Measurements from ENCODE around the gene ZNF649. TPM values are rescaled to one million over a fixed set of nuclear protein-coding genes. Genes with fewer than 3 reads are reported as not detected.

The ZNF649 gene
- total and polyA plus RNA-seq, 2 of the 4 experiments (the other 2 are of a cell fraction) = 1.9 to 10.4 TPM

GRCh38 chr19:51882518-51882917 is 22.3 kb downstream of the ZNF649 start:
- no peaks in the 10 kb centered on the region for H4K20me1 ChIP-seq (ENCODE audit: insufficient read depth, low read length)
- H3K18ac ChIP-seq (ENCODE audit: low read depth, low read length) = no peak overlapping the region
- H3K9me1 ChIP-seq (ENCODE audit: insufficient read depth, low read length) = no peaks in the 10 kb centered on the region
- no peak overlapping the region for H2BK120ac ChIP-seq (ENCODE audit: low read depth, low read length)
- H4K8ac ChIP-seq (ENCODE audit: low read depth in 2 of 2, low read length in 2 of 2) = no peak overlapping the region
- no peak overlapping the region for H3K4me3 ChIP-seq (ENCODE audit: insufficient read depth, low read depth, low read length)
- H3K4ac ChIP-seq (ENCODE audit: low read depth, low read length) = no peak overlapping the region
- no peak overlapping the region for H2BK15ac ChIP-seq (ENCODE audit: low read depth, low read length)
- H2AFZ ChIP-seq (replicated peaks; ENCODE audit: low read length, poor library complexity) = no peak overlapping the region
- intact Hi-C loops (cut with micrococcal nuclease) = no loop called here
- CTCF ChIA-PET = no interaction called here
- no peak overlapping the region for H2BK20ac ChIP-seq (ENCODE audit: low read depth, low read length)
- no peaks in the 10 kb centered on the region for H3K27me3 ChIP-seq (ENCODE audit: control insufficient read depth, insufficient read depth, low read length)
- in situ Hi-C loops (cut with MboI; ENCODE audit: low sequenced_read_pairs) = no loop called here
- no peak overlapping the region for H4K91ac ChIP-seq (ENCODE audit: insufficient read depth, low read depth, low read length)
- dilution Hi-C loops (cut with HindIII; ENCODE audit: low sequenced_read_pairs, unreplicated experiment) = no loop called here
- 0 out of 2 replicates have a peak, but pooled peaks cover 4% of the 10 kb centered on the region for H3K9me3 ChIP-seq (ENCODE audit: control insufficient read depth, insufficient read depth, low read length)
- H3K23ac ChIP-seq (ENCODE audit: low read depth, low read length) = no peak overlapping the region
- H3K36me3 ChIP-seq (ENCODE audit: control insufficient read depth, insufficient read depth, low read length) = peaks cover 4% of the 10 kb centered on the region; the same call in 1 of the 2 replicates
- WGBS, 2 experiments (ENCODE audit: extremely low coverage in 2 of 2, insufficient read length in 1 of 2) = no CpG with 5 or more reads among the region's 3 CpGs
- H3K27ac ChIP-seq (ENCODE audit: insufficient read depth, low read length) = no peak overlapping the region
- H3K4me1 ChIP-seq (ENCODE audit: control insufficient read depth, insufficient read depth, low read length) = no peaks in the 10 kb centered on the region
- no peak overlapping the region for H3K4me2 ChIP-seq (ENCODE audit: low read depth, low read length)
- no peak for DNase-seq
- no peak for ATAC-seq (ENCODE audit: low read depth)
- no peak overlapping the region for H3K9ac ChIP-seq (ENCODE audit: low read depth, low read length)
- TF ChIP-seq RAD21 (IDR thresholded peaks at IDR 0.05; ENCODE audit: low read length) (no peak), MAFK (IDR thresholded peaks at IDR 0.05; ENCODE audit: low read depth, low read length) (no peak), CHD1 (IDR thresholded peaks at IDR 0.05; ENCODE audit: low read depth, low read length) (no peak), BHLHE40 (IDR thresholded peaks at IDR 0.05; ENCODE audit: low read depth, low read length) (no peak), MAZ (IDR thresholded peaks at IDR 0.05; ENCODE audit: borderline replicate concordance, low read depth, low read length) (no peak), USF2 (IDR thresholded peaks at IDR 0.05; ENCODE audit: low read depth, low read length) (no peak), ELK1 (IDR thresholded peaks at IDR 0.05; ENCODE audit: borderline replicate concordance, low read depth, low read length) (no peak), RFX5 (IDR thresholded peaks at IDR 0.05; ENCODE audit: low read depth, low read length) (no peak), CTCF (conservative IDR thresholded peaks at IDR 0.05; ENCODE audit: low read depth, low read length) (no peak), FOS (IDR thresholded peaks at IDR 0.05; ENCODE audit: low read depth, low read length) (no peak), POLR2A (IDR thresholded peaks at IDR 0.05; ENCODE audit: low read depth, low read length) (no peak), NFE2L2 (IDR thresholded peaks at IDR 0.05; ENCODE audit: low read depth, low read length) (no peak)
- H2BK5ac ChIP-seq (ENCODE audit: low read depth, low read length, poor library complexity, severe bottlenecking) = no peak overlapping the region
- peaks cover 0 to 5% of the 10 kb centered on the region in 2 experiments; a peak in 1 of 4 replicates for H3K79me1 ChIP-seq (ENCODE audit: low read depth in 1 of 2, low read length in 2 of 2)
- H2AK5ac ChIP-seq (ENCODE audit: low read depth, low read length) = no peak overlapping the region
- H2AK9ac ChIP-seq (replicated peaks; ENCODE audit: low read depth, low read length, poor library complexity) = no peak overlapping the region
- no peak overlapping the region for H4K5ac ChIP-seq (ENCODE audit: low read depth, low read length)
- no peak overlapping the region for H3K56ac ChIP-seq (ENCODE audit: extremely low read depth, insufficient read depth, low read length)
- BruUV-seq (replicated peaks) = no TSS peak
- POLR2A ChIA-PET (ENCODE audit: unreplicated experiment) = no interaction called here
- H3K14ac ChIP-seq (replicated peaks; ENCODE audit: low read depth, low read length) = no peak overlapping the region

Data from IMR-90 (cell line).